Epithelial cell of esophagus (primary cell): Measurements from ENCODE around the gene LRFN2.

Experiments used
- DNase-seq: peaks from one replicate; pipeline ENCODE4 v3.0.0; 2010; ENCODE audit warnings: low read depth
- H3K4me3 ChIP-seq: 2 replicates; pipeline ENCODE4 v1.5.1; 2011; ENCODE audit warnings: mild to moderate bottlenecking, low read length, control low read depth
- CTCF ChIP-seq: IDR thresholded peaks from 2 replicates; pipeline ENCODE4 v1.5.1; 2011; ENCODE audit warnings: low read depth, mild to moderate bottlenecking, low read length, control low read depth, inconsistent platforms; ENCODE audit not compliant: insufficient read depth; ENCODE audit errors: missing control alignments

LRFN2 gene

GRCh38 chr6:40505191-40505810 lies 81.9 kb downstream of the LRFN2 start:
- no peak for TF ChIP-seq CTCF
- DNase-seq, result no peak
- no peak overlapping the region for H3K4me3 ChIP-seq

DNA sequence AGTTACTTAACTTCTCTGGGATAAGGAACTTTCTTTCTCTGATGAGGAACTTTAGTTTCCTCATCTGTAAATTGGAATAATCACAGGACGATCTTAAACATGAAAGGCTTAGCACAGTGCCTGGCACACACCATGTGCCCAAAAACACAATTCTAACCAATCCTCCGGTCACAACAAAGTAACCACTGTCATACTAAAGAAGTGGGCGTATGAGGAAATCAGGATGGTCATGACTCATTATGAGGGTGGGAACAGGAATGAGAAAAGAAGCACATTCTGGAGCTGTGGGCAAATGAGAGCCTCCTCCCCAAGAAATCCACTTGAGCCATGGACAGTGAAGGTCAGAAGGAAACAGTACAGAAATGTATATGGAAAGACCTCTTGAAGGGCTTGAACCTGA lies 82.9 kb downstream of the LRFN2 start:
- DNase-seq, result peak; percentile 19
- TF ChIP-seq CTCF, result no peak

GRCh38 chr6:40500227-40500626 lies 86.9 kb downstream of the LRFN2 start:
- TF ChIP-seq CTCF, result no peak
- H3K4me3 ChIP-seq, result no peak overlapping the region
- DNase-seq, result no peak

More for the DNA sequence above, 82.9 kb downstream of the LRFN2 start:
- no peak overlapping the region for H3K4me3 ChIP-seq

DNA sequence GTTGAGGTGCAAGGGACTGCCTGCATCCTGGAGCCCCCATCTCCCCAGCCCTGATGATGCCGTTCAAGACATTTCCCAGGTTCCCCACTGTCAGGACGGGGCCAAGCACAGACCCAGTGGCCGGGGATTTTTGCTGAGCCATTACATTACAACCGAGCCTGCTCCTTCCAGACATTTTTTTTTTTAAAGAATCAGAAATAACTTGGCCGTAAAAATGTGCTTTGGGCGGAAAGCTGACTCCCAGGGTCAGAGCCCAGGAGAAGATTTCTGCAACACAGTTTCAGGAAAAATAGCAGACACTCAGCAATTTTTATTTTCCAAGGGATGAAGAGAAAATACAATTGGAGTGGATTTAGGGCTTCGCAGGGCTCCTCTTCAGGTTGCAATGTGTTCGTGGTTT lies 87.9 kb downstream of the LRFN2 start:
- no peak overlapping the region for H3K4me3 ChIP-seq
- TF ChIP-seq CTCF, result no peak
- DNase-seq, result no peak

DNA sequence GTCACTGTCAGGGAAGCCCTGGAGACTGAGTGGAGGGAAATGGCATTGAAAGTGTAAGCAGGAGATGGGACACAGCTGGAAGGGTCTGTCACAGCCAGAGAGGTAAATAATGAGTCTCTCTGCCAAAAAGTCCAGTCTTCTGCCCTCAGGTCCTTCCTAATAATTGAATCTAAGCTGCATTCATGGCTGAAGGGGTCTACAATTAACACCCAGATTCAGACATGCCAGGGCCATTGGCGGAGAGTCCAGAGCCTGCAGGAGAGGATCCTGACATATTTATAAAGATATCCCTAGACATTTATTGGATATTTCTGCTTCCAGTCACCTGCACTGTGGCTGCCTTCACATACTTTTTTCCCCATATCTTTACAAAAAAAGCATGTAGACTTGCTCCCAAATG lies 89.0 kb downstream of the LRFN2 start:
- no peak overlapping the region for H3K4me3 ChIP-seq
- no peak for DNase-seq
- no peak for TF ChIP-seq CTCF

GRCh38 chr6:40492187-40492586 lies 95.0 kb downstream of the LRFN2 start:
- H3K4me3 ChIP-seq, result no peak overlapping the region
- peak; percentile 4 for DNase-seq
- TF ChIP-seq CTCF, result no peak

DNA sequence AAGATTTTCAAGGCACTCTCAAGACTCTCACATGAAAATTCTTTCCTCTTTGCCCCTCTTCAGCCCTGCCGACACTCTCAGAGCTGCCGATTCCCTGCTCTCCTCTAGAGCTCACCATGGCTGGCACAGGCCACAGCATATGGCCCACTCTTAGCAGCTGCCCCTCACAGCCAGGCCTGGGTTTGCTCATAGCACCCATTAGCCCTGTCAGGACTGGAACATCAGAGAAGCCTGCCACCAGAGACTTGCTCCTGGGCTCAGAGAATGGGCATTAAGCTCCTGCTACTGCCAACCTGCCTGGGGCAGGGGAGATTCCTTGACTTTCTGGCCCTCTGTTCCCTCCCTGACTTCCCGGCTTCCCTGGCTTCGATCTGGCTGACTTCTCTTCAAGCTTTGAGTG lies 96.7 kb downstream of the LRFN2 start:
- DNase-seq, result no peak
- no peak overlapping the region for H3K4me3 ChIP-seq
- no peak for TF ChIP-seq CTCF
